ENCODE data around the gene HMGN4.

Gene HMGN4

GRCh38 chr6:26552205-26552604 lies 14.0 kb downstream of the HMGN4 start:
- no peak overlapping the region for H3K4me3 Mint-ChIP-seq
- no peaks in the 10 kb centered on the region for H3K9me3 Mint-ChIP-seq
- peaks cover 8 to 33% of the 10 kb centered on the region in 2 donors for H3K4me1 Mint-ChIP-seq
- no peak overlapping the region for H3K27ac Mint-ChIP-seq
- no peak for DNase-seq
- no peaks in the 10 kb centered on the region for H3K27me3 Mint-ChIP-seq
- no peaks in the 10 kb centered on the region for H3K36me3 Mint-ChIP-seq
- ATAC-seq (replicated peaks), result no peak

- ATAC-seq (replicated peaks), result no peak
- no peaks in the 10 kb centered on the region for H3K9me3 Mint-ChIP-seq
These were observed 14.5 kb downstream of the HMGN4 start for GRCh38 chr6:26552640-26553188.

GRCh38 chr6:26553264-26553634 lies 15.1 kb downstream of the HMGN4 start:
- Mint-ChIP-seq H3K4me3 (no peak overlapping the region), H3K4me1 (peaks cover 8 to 33% of the 10 kb centered on the region in 2 donors), H3K9me3 (no peaks in the 10 kb centered on the region), H3K27ac (no peak overlapping the region), H3K36me3 (no peaks in the 10 kb centered on the region), H3K27me3 (no peaks in the 10 kb centered on the region)
- DNase-seq (peak; percentile 75), ATAC-seq (replicated peaks) (peak; percentile 71 to 76)

More at GRCh38 chr6:26552640-26553188, 14.5 kb downstream of the HMGN4 start:
- Mint-ChIP-seq H3K27ac (no peak overlapping the region), H3K4me3 (no peak overlapping the region), H3K27me3 (no peaks in the 10 kb centered on the region), H3K4me1 (peaks cover 8 to 33% of the 10 kb centered on the region in 2 donors), H3K36me3 (no peaks in the 10 kb centered on the region)
- DNase-seq, result no peak

GRCh38 chr6:26553635-26554446 lies 15.7 kb downstream of the HMGN4 start:
- Mint-ChIP-seq H3K27ac (no peak overlapping the region), H3K36me3 (no peaks in the 10 kb centered on the region), H3K27me3 (no peaks in the 10 kb centered on the region), H3K4me3 (no peak overlapping the region), H3K4me1 (peaks cover 8 to 33% of the 10 kb centered on the region in 2 donors), H3K9me3 (no peaks in the 10 kb centered on the region)
- DNase-seq (peak; percentile 72), ATAC-seq (replicated peaks) (peak; percentile 55)

- no peak for ATAC-seq (replicated peaks)
These were observed 16.2 kb downstream of the HMGN4 start for GRCh38 chr6:26554447-26554696.

GRCh38 chr6:26554697-26555504 lies 16.7 kb downstream of the HMGN4 start:
- H3K36me3 Mint-ChIP-seq, result no peaks in the 10 kb centered on the region
- peak overlapping the region; percentile 85 for H3K27ac Mint-ChIP-seq
- peaks cover 8 to 33% of the 10 kb centered on the region in 2 donors for H3K4me1 Mint-ChIP-seq
- peak; percentile 24 to 33 for ATAC-seq (replicated peaks)
- H3K9me3 Mint-ChIP-seq, result no peaks in the 10 kb centered on the region
- no peaks in the 10 kb centered on the region for H3K27me3 Mint-ChIP-seq
- peak overlapping the region; percentile 38 to 61 for H3K4me3 Mint-ChIP-seq
- DNase-seq, result no peak

More at GRCh38 chr6:26554447-26554696, 16.2 kb downstream of the HMGN4 start:
- Mint-ChIP-seq H3K9me3 (no peaks in the 10 kb centered on the region), H3K36me3 (no peaks in the 10 kb centered on the region), H3K27me3 (no peaks in the 10 kb centered on the region), H3K4me3 (no peak overlapping the region), H3K4me1 (peaks cover 8 to 33% of the 10 kb centered on the region in 2 donors), H3K27ac (no peak overlapping the region)
- DNase-seq, result no peak

- Mint-ChIP-seq H3K27me3 (no peaks in the 10 kb centered on the region), H3K4me1 (peaks cover 4 to 26% of the 10 kb centered on the region in 2 donors), H3K36me3 (no peaks in the 10 kb centered on the region), H3K4me3 (peak overlapping the region; percentile 38 to 61), H3K9me3 (no peaks in the 10 kb centered on the region), H3K27ac (peak overlapping the region; percentile 85)
- ATAC-seq (replicated peaks) (no peak), DNase-seq (no peak)
These were observed 17.5 kb downstream of the HMGN4 start for GRCh38 chr6:26555505-26556262.

GRCh38 chr6:26556263-26557070 lies 18.3 kb downstream of the HMGN4 start:
- peak overlapping the region in 1 of 2 donors; percentile 30 for H3K4me3 Mint-ChIP-seq
- H3K4me1 Mint-ChIP-seq, result peaks cover 4 to 19% of the 10 kb centered on the region in 2 donors
- no peaks in the 10 kb centered on the region for H3K27me3 Mint-ChIP-seq
- DNase-seq, result no peak
- H3K36me3 Mint-ChIP-seq, result no peaks in the 10 kb centered on the region
- H3K27ac Mint-ChIP-seq, result peak overlapping the region; percentile 87
- no peak for ATAC-seq (replicated peaks)
- H3K9me3 Mint-ChIP-seq, result no peaks in the 10 kb centered on the region

GRCh38 chr6:26561533-26562466 lies 23.6 kb downstream of the HMGN4 start:
- Mint-ChIP-seq H3K4me1 (no peaks in the 10 kb centered on the region), H3K9me3 (peaks cover 0 to 3% of the 10 kb centered on the region in 2 donors), H3K4me3 (no peak overlapping the region), H3K27ac (no peak overlapping the region), H3K27me3 (no peaks in the 10 kb centered on the region), H3K36me3 (no peaks in the 10 kb centered on the region)
- DNase-seq (no peak), ATAC-seq (replicated peaks) (no peak)

- peaks cover 0 to 4% of the 10 kb centered on the region in 2 donors for H3K9me3 Mint-ChIP-seq
- no peak for ATAC-seq (replicated peaks)
- DNase-seq, result no peak
- H3K4me1 Mint-ChIP-seq, result peaks cover 2 to 7% of the 10 kb centered on the region in 2 donors
- H3K27ac Mint-ChIP-seq, result no peak overlapping the region
- no peak overlapping the region for H3K4me3 Mint-ChIP-seq
- peaks cover 2% of the 10 kb centered on the region in 2 donors for H3K36me3 Mint-ChIP-seq
- H3K27me3 Mint-ChIP-seq, result peaks cover 2% of the 10 kb centered on the region in 2 donors
These were observed 25.3 kb downstream of the HMGN4 start for GRCh38 chr6:26563488-26563887.

- peaks cover 4 to 14% of the 10 kb centered on the region in 2 donors for H3K36me3 Mint-ChIP-seq
- H3K27me3 Mint-ChIP-seq, result peaks cover 7 to 8% of the 10 kb centered on the region in 2 donors
- H3K27ac Mint-ChIP-seq, result peak overlapping the region; percentile 100
- DNase-seq (peak; percentile 94), ATAC-seq (replicated peaks) (peak; percentile 81 to 87)
- H3K9me3 Mint-ChIP-seq, result peaks cover 0 to 4% of the 10 kb centered on the region in 2 donors
- peaks cover 19 to 35% of the 10 kb centered on the region in 2 donors for H3K4me1 Mint-ChIP-seq
- H3K4me3 Mint-ChIP-seq, result peak overlapping the region; percentile 94 to 95
These were observed 30.7 kb downstream of the HMGN4 start for GRCh38 chr6:26568601-26569432.

GRCh38 chr6:26569433-26569764 lies 31.2 kb downstream of the HMGN4 start:
- ATAC-seq (replicated peaks), result no peak
- peaks cover 7 to 8% of the 10 kb centered on the region in 2 donors for H3K27me3 Mint-ChIP-seq
- peaks cover 0 to 3% of the 10 kb centered on the region in 2 donors for H3K9me3 Mint-ChIP-seq
- H3K4me3 Mint-ChIP-seq, result peak overlapping the region; percentile 94 to 95
- peaks cover 19 to 35% of the 10 kb centered on the region in 2 donors for H3K4me1 Mint-ChIP-seq
- H3K27ac Mint-ChIP-seq, result peak overlapping the region; percentile 100
- no peak for DNase-seq
- H3K36me3 Mint-ChIP-seq, result peaks cover 4 to 14% of the 10 kb centered on the region in 2 donors

Data from stimulated activated naive B cell treated with anti-CD40 and anti-IgM and Interleukin-4, amounts not matched to agents 10 μg/mL and 1 μg/mL and 100 μg/mL, for 72 hours (primary cell).